ENCODE measurements around the gene ZBTB16.

Gene ZBTB16

DNA sequence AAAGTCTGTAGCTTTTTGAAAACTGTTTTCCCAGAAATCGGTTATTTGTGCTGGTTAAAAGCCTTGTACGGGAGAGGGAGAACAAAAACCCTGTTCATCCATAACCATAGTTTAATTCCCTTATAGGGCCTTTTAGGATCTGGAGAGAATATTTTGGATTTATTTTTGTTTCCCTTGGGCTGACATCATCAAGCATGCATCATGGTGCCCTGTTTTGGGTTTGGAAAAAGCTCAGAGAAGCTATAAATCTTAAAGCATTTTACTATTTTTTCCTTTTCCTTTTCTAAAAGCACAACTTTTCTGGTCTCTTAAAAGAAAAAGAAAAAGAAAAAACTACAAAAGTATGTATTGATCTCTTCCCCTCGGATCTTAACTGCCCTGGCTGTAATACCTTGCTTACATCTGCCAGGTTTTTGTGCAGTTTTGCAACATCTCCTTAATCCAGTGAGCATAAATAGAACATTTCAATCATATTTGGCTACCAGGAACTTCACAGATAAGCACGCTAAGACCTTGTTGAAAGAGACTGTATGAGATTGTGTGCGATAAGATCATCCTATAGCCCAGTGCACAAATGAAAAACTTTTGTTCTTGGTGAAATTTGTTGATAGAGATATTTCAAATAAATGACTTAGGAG lies 88.0 kb downstream of the ZBTB16 start:
- H3K36me3 Mint-ChIP-seq (ENCODE audit: low read depth), result peaks cover 4% of the 10 kb centered on the region
- H3K4me1 Mint-ChIP-seq, result peaks cover 64% of the 10 kb centered on the region
- TF ChIP-seq CTCF (IDR thresholded peaks at IDR 0.05), result no peak
- peaks cover 3% of the 10 kb centered on the region for H3K27me3 Mint-ChIP-seq (ENCODE audit: low read depth, poor library complexity)
- no peak for DNase-seq
- H3K9me3 Mint-ChIP-seq, result no peaks in the 10 kb centered on the region
- H3K27ac Mint-ChIP-seq, result no peak overlapping the region
- no peak overlapping the region for H3K4me3 Mint-ChIP-seq

DNA sequence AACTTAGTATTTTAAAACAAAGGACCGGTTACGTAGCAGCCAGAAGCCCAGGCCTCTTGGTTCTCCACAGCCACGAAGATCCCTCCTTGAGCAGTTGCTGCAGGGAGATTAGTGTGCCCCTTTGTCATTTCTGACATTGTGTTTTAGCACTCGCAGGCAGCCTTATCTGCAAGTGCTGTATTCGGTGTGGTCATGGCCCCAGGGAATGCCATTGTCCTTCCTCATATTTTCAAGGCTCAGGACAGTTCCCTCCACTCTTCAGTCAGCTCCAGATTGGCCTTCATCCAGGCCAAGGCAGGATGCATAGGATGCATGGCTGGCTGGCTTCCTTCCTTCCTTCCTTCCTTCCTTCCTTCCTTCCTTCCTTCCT lies 88.5 kb downstream of the ZBTB16 start:
- Mint-ChIP-seq H3K27ac (no peak overlapping the region), H3K9me3 (no peaks in the 10 kb centered on the region), H3K36me3 (ENCODE audit: low read depth) (peaks cover 9% of the 10 kb centered on the region), H3K4me3 (no peak overlapping the region), H3K27me3 (ENCODE audit: low read depth, poor library complexity) (peaks cover 3% of the 10 kb centered on the region), H3K4me1 (peaks cover 59% of the 10 kb centered on the region)
- no peak for DNase-seq
- TF ChIP-seq CTCF (IDR thresholded peaks at IDR 0.05), result no peak

GRCh38 chr11:114149689-114150407 lies 90.3 kb downstream of the ZBTB16 start:
- DNase-seq, result no peak
- Mint-ChIP-seq H3K9me3 (no peaks in the 10 kb centered on the region), H3K4me3 (no peak overlapping the region), H3K4me1 (peaks cover 46% of the 10 kb centered on the region), H3K27ac (no peak overlapping the region), H3K27me3 (ENCODE audit: low read depth, poor library complexity) (peaks cover 3% of the 10 kb centered on the region), H3K36me3 (ENCODE audit: low read depth) (peaks cover 13% of the 10 kb centered on the region)
- TF ChIP-seq CTCF (IDR thresholded peaks at IDR 0.05), result no peak

DNA sequence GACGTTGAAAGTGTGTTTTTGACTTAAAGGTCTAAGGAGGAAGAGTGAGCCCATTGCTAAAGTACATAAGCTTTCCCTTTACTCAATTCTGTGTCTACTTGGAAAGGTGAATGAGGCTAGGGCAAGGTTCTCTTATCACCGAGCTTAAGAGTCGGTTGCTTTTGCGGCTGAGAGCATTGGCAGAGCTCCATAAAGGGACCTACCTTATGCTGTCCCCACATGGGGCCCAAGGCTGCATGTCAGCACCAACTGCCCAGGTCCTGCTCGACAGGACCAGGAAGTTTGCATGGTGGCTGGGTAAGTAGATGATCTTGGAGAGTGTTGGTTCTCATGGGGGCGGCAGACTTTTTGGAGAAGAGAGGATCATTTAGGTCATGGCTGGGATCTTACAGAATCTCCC lies 91.2 kb downstream of the ZBTB16 start:
- Mint-ChIP-seq H3K27ac (no peak overlapping the region), H3K4me1 (peaks cover 37% of the 10 kb centered on the region), H3K27me3 (ENCODE audit: low read depth, poor library complexity) (peaks cover 3% of the 10 kb centered on the region), H3K4me3 (no peak overlapping the region), H3K36me3 (ENCODE audit: low read depth) (peaks cover 13% of the 10 kb centered on the region), H3K9me3 (no peaks in the 10 kb centered on the region)
- no peak for TF ChIP-seq CTCF (IDR thresholded peaks at IDR 0.05)
- no peak for DNase-seq

DNA sequence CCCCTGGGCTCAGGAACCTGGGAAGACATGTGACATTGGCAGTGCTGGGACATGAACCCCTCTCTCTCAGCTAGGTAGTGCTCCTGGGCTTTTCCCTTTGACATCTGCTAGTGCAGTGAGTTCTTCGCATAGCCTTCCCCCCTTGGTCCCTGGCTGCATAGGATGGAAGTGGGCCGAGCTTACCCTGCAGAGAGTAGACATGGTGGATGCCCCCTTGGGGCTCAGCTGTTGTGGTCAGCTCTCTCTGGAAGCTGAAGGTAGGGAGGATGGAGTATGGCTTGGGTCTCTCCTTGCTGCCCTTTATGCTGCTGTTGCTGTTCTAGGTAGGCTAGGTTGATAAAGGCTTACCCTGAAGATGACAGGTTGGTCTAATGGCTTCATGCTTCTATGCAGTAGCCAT lies 92.1 kb downstream of the ZBTB16 start:
- Mint-ChIP-seq H3K36me3 (ENCODE audit: low read depth) (peaks cover 13% of the 10 kb centered on the region), H3K4me3 (no peak overlapping the region), H3K27ac (no peak overlapping the region), H3K27me3 (ENCODE audit: low read depth, poor library complexity) (peaks cover 4% of the 10 kb centered on the region), H3K9me3 (no peaks in the 10 kb centered on the region), H3K4me1 (peaks cover 37% of the 10 kb centered on the region)
- TF ChIP-seq CTCF (IDR thresholded peaks at IDR 0.05), result no peak
- DNase-seq, result no peak

DNA sequence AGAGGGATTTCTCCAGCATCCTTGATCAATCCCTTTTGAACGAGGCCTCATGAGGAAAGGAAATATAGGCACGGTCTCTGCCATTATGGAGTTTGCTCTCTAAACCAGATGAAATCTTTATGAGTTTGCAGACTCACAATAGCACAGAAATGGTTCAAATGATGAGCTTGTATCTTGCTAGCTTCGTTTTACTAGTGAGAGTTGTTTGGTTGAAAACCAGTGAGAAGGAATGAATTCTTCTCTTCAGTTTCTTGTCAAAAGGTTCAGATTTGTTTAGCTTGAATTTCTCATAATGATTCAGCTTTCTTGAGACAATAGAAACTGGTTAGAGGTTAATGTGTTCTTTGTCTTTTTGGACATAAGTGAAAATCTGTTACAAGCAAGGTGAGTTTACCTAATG lies 92.7 kb downstream of the ZBTB16 start:
- Mint-ChIP-seq H3K4me1 (peaks cover 32% of the 10 kb centered on the region), H3K4me3 (no peak overlapping the region), H3K27ac (no peak overlapping the region), H3K9me3 (no peaks in the 10 kb centered on the region), H3K27me3 (ENCODE audit: low read depth, poor library complexity) (peaks cover 7% of the 10 kb centered on the region), H3K36me3 (ENCODE audit: low read depth) (peaks cover 13% of the 10 kb centered on the region)
- TF ChIP-seq CTCF (IDR thresholded peaks at IDR 0.05), result no peak
- no peak for DNase-seq
